Kidney (tissue), 14 donors: Measurements from ENCODE around the gene FAM149A. TPM values are rescaled to one million over a fixed set of nuclear protein-coding genes. Genes with fewer than 3 reads are reported as not detected.

ENCODE experiments used
- DNase-seq, 5 donors: peaks; one replicate each; pipeline ENCODE4 v3.0.0-alpha.2; 2013 to 2020
- FAIRE-seq: peaks from 2 replicates; lab custom pipeline; 2012; peaks lifted over from hg19 to GRCh38; lab: Jason Lieb, UNC
- H3K27ac ChIP-seq, 2 donors: one replicate each; pipeline ENCODE4 v1.7.0; 2013; ENCODE audit warnings: low read depth in 2 of 2, low read length in 2 of 2, inconsistent platforms in 1 of 2
- H3K27me3 ChIP-seq: one replicate; pipeline ENCODE4 v1.7.1; 2013; ENCODE audit warnings: low read length, inconsistent platforms; ENCODE audit not compliant: control insufficient read depth, insufficient read depth
- H3K36me3 ChIP-seq, 3 donors: one replicate each; pipeline versions ENCODE4 v1.7.0 to v1.7.1; 2013; ENCODE audit warnings: low read length in 3 of 3, control low read depth in 1 of 3, inconsistent platforms in 1 of 3; ENCODE audit not compliant: insufficient read depth in 3 of 3, control insufficient read depth in 2 of 3
- H3K4me1 ChIP-seq, 3 donors: one replicate each; pipeline versions ENCODE4 v1.7.0 to v1.7.1; 2013; ENCODE audit warnings: low read length in 3 of 3, inconsistent platforms in 1 of 3, low read depth in 1 of 3; ENCODE audit not compliant: control insufficient read depth in 2 of 3, insufficient read depth in 2 of 3
- H3K4me3 ChIP-seq, 3 donors: one replicate each; pipeline versions ENCODE4 v1.7.0 to v1.8.1; 2013; ENCODE audit warnings: low read length in 3 of 3, control low read depth in 1 of 3, inconsistent platforms in 1 of 3
- H3K9ac ChIP-seq, 3 donors: one replicate each; pipeline versions ENCODE4 v1.7.0 to v1.7.1; 2013; ENCODE audit warnings: low read length in 3 of 3, control low read depth in 1 of 3, inconsistent platforms in 1 of 3
- H3K9me3 ChIP-seq, 3 donors: one replicate each; pipeline versions ENCODE4 v1.7.0 to v1.7.1; 2013; ENCODE audit warnings: low read length in 3 of 3, control low read depth in 1 of 3, inconsistent platforms in 1 of 3; ENCODE audit not compliant: control insufficient read depth in 2 of 3, insufficient read depth in 1 of 3
- CTCF ChIP-seq: IDR thresholded peaks from 3 replicates; pipeline ENCODE4 v1.5.1; 2012; ENCODE audit warnings: mild to moderate bottlenecking, moderate library complexity, borderline replicate concordance; ENCODE audit not compliant: insufficient read depth; ENCODE audit errors: extremely low read depth
- intact Hi-C: fragments of 100-400 bp; cut with DNase I; formaldehyde crosslinking; loops from one replicate; pipeline ENCODE4 v1.11.1; 2022
- polyA plus RNA-seq: library from polyadenylated mRNA; stranded (reverse); fragments of 350-450 nt; fragmentation: Illumina TruSeq; extraction: RNeasy Lipid Tissue Mini Kit (QIAGEN cat#74804); gene quantifications from one replicate; pipeline ENCODE4 v1.2.3, GENCODE V29; 2014; ENCODE audit warnings: low read depth, low replicate concordance; ENCODE audit not compliant: insufficient read depth
- total RNA-seq: library from RNA; stranded (reverse); fragmentation: NEBNext Ultra II Directional; extraction: Animal tissue kit (Norgen Biotek cat#: 25700); gene quantifications from one replicate; pipeline ENCODE4 v1.2.1, GENCODE V29; 2021
- donor health status: control.
- donor health status: control.
- donor health status: control.
- donor health status: control.
- donor health status: control.
- donor health status: DM: yes; HTN: yes; CAD: no.
- donor health status: Normal renal cell carcinoma (clear cell type).

The FAM149A gene
- total and polyA plus RNA-seq, 2 donors from 2014 or later, result 32.4 to 37.8 TPM

GRCh38 chr4:186069729-186070128 is 34.8 kb upstream of the FAM149A start:
- peak overlapping the region in 2 of 3 donors; percentile 84 to 88 for H3K4me3 ChIP-seq
- no peaks in the 10 kb centered on the region for H3K9me3 ChIP-seq
- H3K9ac ChIP-seq, result peak overlapping the region in 2 of 3 donors; percentile 75 to 83
- TF ChIP-seq CTCF, result no peak
- H3K27ac ChIP-seq, result no peak overlapping the region
- FAIRE-seq, result no peak
- intact Hi-C loops, result no loop called here
- DNase-seq, result no peak
- no peaks in the 10 kb centered on the region for H3K27me3 ChIP-seq
- no peaks in the 10 kb centered on the region for H3K36me3 ChIP-seq
- peaks cover 0 to 4% (median 0%) of the 10 kb centered on the region in 3 donors for H3K4me1 ChIP-seq

- intact Hi-C loops, result no loop called here
- Histone ChIP-seq H3K4me1 (peaks cover 0 to 4% (median 0%) of the 10 kb centered on the region in 3 donors), H3K27ac (no peak overlapping the region), H3K36me3 (no peaks in the 10 kb centered on the region), H3K9ac (no peak overlapping the region), H3K9me3 (no peaks in the 10 kb centered on the region), H3K4me3 (no peak overlapping the region), H3K27me3 (no peaks in the 10 kb centered on the region)
- FAIRE-seq (no peak), DNase-seq (no peak)
- TF ChIP-seq CTCF, result no peak
These were observed 32.0 kb upstream of the FAM149A start for GRCh38 chr4:186072516-186072915.

- no peak for TF ChIP-seq CTCF
- H3K36me3 ChIP-seq, result no peaks in the 10 kb centered on the region
- no peak overlapping the region for H3K4me3 ChIP-seq
- no peak overlapping the region for H3K9ac ChIP-seq
- intact Hi-C loops, result no loop called here
- H3K4me1 ChIP-seq, result peaks cover 0 to 4% (median 0%) of the 10 kb centered on the region in 3 donors
- DNase-seq, result no peak
- FAIRE-seq, result no peak
- H3K27ac ChIP-seq, result no peak overlapping the region
- H3K27me3 ChIP-seq, result no peaks in the 10 kb centered on the region
- H3K9me3 ChIP-seq, result no peaks in the 10 kb centered on the region
These were observed 30.3 kb upstream of the FAM149A start for GRCh38 chr4:186074189-186074588.
